Gastroesophageal sphincter (tissue), 4 donors: ENCODE measurements around the gene LENEP. TPM values are rescaled to one million over a fixed set of nuclear protein-coding genes. Genes with fewer than 3 reads are reported as not detected.

ENCODE experiments used
- ATAC-seq: fragments of 150-250 bp; one replicate; pipeline ENCODE4 v1.9.1; 2016; ENCODE audit warnings: mild to moderate bottlenecking, moderate library complexity
- H3K27ac ChIP-seq, 4 donors: fragments of 200-600 bp; sonication (generic) in 3 of 4; 1 replicate in 3 of 4; 2 replicates in 1 of 4; pipeline ENCODE4 v1.5.1; 2016 to 2019
- H3K27me3 ChIP-seq: fragments of 200-600 bp; sonication (generic); one replicate; pipeline ENCODE4 v1.5.1; 2019
- H3K36me3 ChIP-seq, 2 donors: fragments of 200-600 bp; sonication (generic); one replicate each; pipeline ENCODE4 v1.5.1; 2019; ENCODE audit warnings: control low read depth in 1 of 2
- H3K4me1 ChIP-seq, 3 donors: fragments of 200-600 bp; sonication (generic); 1 replicate in 2 of 3; 2 replicates in 1 of 3; pipeline ENCODE4 v1.5.1; 2016 to 2019; ENCODE audit warnings: control low read depth in 2 of 3
- H3K4me3 ChIP-seq, 2 donors: fragments of 200-600 bp; sonication (generic); one replicate each; pipeline ENCODE4 v1.5.1; 2019; ENCODE audit warnings: mild to moderate bottlenecking in 1 of 2, moderate library complexity in 1 of 2
- H3K9me3 ChIP-seq, 3 donors: fragments of 200-600 bp; sonication (generic); one replicate each; pipeline ENCODE4 v1.5.1; 2017 to 2019; ENCODE audit warnings: control low read depth in 2 of 3
- EP300 ChIP-seq: sonication (generic); formaldehyde crosslinking; IDR thresholded peaks from one replicate; pipeline ENCODE4 v1.6.1; 2017; ENCODE audit warnings: antibody characterized with exemption, mild to moderate bottlenecking
- POLR2A ChIP-seq, 2 donors: fragments of 450-650 bp; IDR thresholded peaks; one replicate each; pipeline ENCODE4 v1.6.1; 2017; ENCODE audit warnings: antibody characterized with exemption in 2 of 2, mild to moderate bottlenecking in 2 of 2, moderate library complexity in 1 of 2
- POLR2AphosphoS5 ChIP-seq: sonication (generic); formaldehyde crosslinking; IDR thresholded peaks from one replicate; pipeline ENCODE4 v1.6.1; 2017; ENCODE audit warnings: antibody characterized with exemption
- WGBS, 2 donors: methylation state at CpG; one replicate each; pipeline ENCODE4 v1.1.5; 2018; ENCODE audit warnings: low coverage in 1 of 2; 5-methylcytosine and 5-hydroxymethylcytosine counted together
- total RNA-seq, 4 donors: library from RNA; depleted of rRNA; stranded (reverse); fragments of >200 nt; gene quantifications; one replicate each; pipeline ENCODE4 v1.1.0, GENCODE V29; 2016
- TF ChIP-seq, protein P1 (sequence below), 4 experiments: fragments of 200-600 bp in 2 of 4; fragments of 450-650 bp in 2 of 4; sonication (generic) in 1 of 4; IDR thresholded peaks; one replicate each; pipeline ENCODE4 v1.5.1; 2017 to 2019; ENCODE audit warnings: antibody characterized with exemption in 4 of 4, mild to moderate bottlenecking in 2 of 4, moderate library complexity in 2 of 4

Gene LENEP
- total RNA-seq, 4 donors from 2014 or later: not detected

- ATAC-seq: peak; percentile 69
- H3K9me3 ChIP-seq: no peaks in the 10 kb centered on the region
- H3K27me3 ChIP-seq: no peaks in the 10 kb centered on the region
- H3K27ac ChIP-seq: peak overlapping the region; percentile 2 to 97 (median 76)
- TF ChIP-seq POLR2A (IDR thresholded peaks at IDR 0.05): no peak
- peak; percentile 33 for TF ChIP-seq POLR2AphosphoS5
- H3K36me3 ChIP-seq: peaks cover 0 to 28% of the 10 kb centered on the region in 2 donors
- peaks cover 2 to 83% (median 38%) of the 10 kb centered on the region in 3 donors for H3K4me1 ChIP-seq
- 40% methylated on average over 3 of the region's 9 CpGs; no CpG with 5 or more reads in 1 of the 2 donors for WGBS, 2 donors
- H3K4me3 ChIP-seq: peak overlapping the region in 1 of 2 donors; percentile 4
Observed at GRCh38 chr1:155012026-155012546, 18.7 kb downstream of the LENEP start.

DNA sequence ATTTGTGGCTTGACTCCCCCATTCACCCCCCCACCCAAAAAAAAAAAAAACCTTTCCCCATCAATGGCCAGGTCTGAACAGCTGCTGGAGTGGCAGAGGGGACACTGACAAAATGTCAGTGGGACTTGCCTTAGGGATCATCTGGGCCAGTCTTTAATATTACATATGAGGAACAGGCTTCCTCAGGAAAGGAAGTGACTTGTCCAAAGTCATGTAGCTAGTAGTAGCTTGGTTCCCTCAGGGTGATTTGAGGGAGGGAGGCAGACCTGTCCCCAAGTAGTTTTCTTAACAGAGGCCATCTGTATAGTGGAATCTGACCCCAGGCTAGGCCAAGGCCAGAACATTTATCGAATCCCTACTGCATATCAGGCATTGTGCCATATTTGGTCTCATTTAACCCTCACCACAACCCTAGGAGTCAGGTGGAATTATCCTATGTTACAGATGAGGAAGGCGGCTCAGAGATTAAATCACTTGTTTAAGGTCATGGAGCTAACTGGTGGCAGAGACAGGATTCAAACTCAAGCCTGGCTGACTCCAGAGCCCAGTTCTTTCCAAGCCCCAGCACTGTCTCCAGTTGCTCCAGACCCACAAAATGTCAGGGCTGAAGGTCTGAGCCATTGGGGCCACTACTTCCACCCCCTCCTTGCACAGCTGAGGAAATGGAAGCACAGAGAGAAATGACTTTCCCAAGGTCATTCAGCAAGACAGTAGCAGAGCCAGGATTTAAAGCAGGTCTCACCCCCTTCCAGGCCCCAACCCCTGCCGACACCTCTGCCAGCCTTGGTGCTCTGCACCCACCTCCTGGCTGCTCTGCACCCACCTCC, 19.6 kb downstream of the LENEP start:
- WGBS, 2 donors: 63% methylated on average over 2 of the region's 3 CpGs; no CpG with 5 or more reads in 1 of the 2 donors
- TF ChIP-seq, protein P1, sequence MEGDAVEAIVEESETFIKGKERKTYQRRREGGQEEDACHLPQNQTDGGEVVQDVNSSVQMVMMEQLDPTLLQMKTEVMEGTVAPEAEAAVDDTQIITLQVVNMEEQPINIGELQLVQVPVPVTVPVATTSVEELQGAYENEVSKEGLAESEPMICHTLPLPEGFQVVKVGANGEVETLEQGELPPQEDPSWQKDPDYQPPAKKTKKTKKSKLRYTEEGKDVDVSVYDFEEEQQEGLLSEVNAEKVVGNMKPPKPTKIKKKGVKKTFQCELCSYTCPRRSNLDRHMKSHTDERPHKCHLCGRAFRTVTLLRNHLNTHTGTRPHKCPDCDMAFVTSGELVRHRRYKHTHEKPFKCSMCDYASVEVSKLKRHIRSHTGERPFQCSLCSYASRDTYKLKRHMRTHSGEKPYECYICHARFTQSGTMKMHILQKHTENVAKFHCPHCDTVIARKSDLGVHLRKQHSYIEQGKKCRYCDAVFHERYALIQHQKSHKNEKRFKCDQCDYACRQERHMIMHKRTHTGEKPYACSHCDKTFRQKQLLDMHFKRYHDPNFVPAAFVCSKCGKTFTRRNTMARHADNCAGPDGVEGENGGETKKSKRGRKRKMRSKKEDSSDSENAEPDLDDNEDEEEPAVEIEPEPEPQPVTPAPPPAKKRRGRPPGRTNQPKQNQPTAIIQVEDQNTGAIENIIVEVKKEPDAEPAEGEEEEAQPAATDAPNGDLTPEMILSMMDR (IDR thresholded peaks at IDR 0.05): no peak
- peak overlapping the region in 3 of 4 donors; percentile 64 to 97 (median 88) for H3K27ac ChIP-seq

DNA sequence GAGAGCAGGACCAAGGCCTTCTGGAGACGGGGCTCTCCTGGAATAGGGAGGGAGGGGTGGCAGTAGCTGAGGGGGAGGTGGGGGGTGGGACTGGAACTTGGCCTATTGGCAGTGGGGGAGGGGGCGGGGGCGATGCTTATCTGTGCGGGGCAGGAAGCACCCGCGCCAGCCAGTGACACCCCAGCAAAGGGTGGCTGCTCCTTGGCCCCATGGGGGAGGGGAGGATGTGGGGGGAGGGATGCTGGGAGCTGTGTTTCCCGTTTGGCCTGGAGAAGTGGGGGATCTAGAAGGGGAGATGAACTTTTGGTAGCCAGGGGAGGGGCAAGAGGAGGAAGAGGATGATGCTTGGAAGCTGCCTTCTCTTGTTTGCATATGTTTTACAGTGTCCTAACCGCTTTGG, 20.2 kb downstream of the LENEP start:
- Histone ChIP-seq H3K4me1 (peaks cover 2 to 83% (median 43%) of the 10 kb centered on the region in 3 donors), H3K4me3 (no peak overlapping the region), H3K9me3 (no peaks in the 10 kb centered on the region), H3K27me3 (no peaks in the 10 kb centered on the region), H3K36me3 (peaks cover 0 to 28% of the 10 kb centered on the region in 2 donors), H3K27ac (peak overlapping the region in 2 of 4 donors; percentile 88 to 97)
- TF ChIP-seq EP300: no peak
- TF ChIP-seq POLR2AphosphoS5: no peak
- TF ChIP-seq, protein P1 (IDR thresholded peaks at IDR 0.05): no peak
- no peak for TF ChIP-seq POLR2A (IDR thresholded peaks at IDR 0.05)
- ATAC-seq: no peak
- WGBS, 2 donors: 53% methylated on average over 5 of the region's 8 CpGs; no CpG with 5 or more reads in 1 of the 2 donors

More for the DNA sequence above, 19.6 kb downstream of the LENEP start:
- H3K27me3 ChIP-seq: no peaks in the 10 kb centered on the region
- no peak for ATAC-seq
- peaks cover 2 to 83% (median 40%) of the 10 kb centered on the region in 3 donors for H3K4me1 ChIP-seq
- peaks cover 0 to 28% of the 10 kb centered on the region in 2 donors for H3K36me3 ChIP-seq
- no peaks in the 10 kb centered on the region for H3K9me3 ChIP-seq
- peak overlapping the region in 1 of 2 donors; percentile 4 for H3K4me3 ChIP-seq

- peaks cover 2 to 78% (median 43%) of the 10 kb centered on the region in 3 donors for H3K4me1 ChIP-seq
- H3K36me3 ChIP-seq: peaks cover 0 to 28% of the 10 kb centered on the region in 2 donors
- no peak overlapping the region for H3K4me3 ChIP-seq
- H3K9me3 ChIP-seq: no peaks in the 10 kb centered on the region
- no CpG with 5 or more reads among the region's 31 CpGs for WGBS, 2 donors
- peak overlapping the region in 2 of 4 donors; percentile 88 to 90 for H3K27ac ChIP-seq
- TF ChIP-seq POLR2AphosphoS5 (no peak), EP300 (no peak)
- TF ChIP-seq, protein P1 (IDR thresholded peaks at IDR 0.05): no peak
- no peaks in the 10 kb centered on the region for H3K27me3 ChIP-seq
- ATAC-seq: no peak
Observed at GRCh38 chr1:155014709-155015508, 21.5 kb downstream of the LENEP start.
